HG02798 (cell line): ENCODE measurements around the gene ACOT7.

ENCODE experiments used
- ATAC-seq: cut with Tn5 transposase; IDR thresholded peaks from one replicate; pipeline ENCODE4 v1.9.1; 2021; ENCODE audit warnings: mild to moderate bottlenecking; ENCODE audit not compliant: unreplicated experiment, poor library complexity

ACOT7 gene

DNA sequence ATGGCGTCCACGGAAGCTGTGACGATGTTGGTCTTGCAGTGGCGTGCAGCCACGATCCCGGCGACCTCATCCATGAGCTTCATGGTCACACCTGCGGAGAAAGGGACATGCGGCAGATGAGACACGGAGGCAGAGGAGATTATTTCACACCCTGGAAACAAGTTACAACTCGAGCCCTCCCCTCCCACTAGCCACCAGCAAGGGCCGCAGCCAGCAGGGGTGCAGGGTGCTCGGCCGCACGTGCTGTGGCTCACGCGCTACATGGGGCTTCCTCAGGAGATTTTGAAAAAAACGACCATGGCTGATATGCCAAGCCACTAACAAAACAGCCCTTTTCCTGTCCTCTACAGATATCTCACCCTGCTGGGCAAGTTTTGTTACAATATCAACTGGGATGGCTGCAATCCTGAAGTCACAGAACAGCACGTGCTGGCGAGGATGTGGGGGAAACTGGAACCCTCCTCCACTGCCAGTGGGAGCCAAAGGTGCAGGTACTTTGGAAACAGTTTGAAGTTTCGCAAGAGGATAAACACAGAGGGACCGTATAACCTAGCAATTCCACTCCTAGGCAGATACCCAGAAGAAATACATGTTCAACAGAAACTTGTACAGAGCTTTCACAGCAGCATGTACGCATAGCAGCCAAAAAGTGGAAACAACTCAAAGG lies 98.5 kb downstream of the ACOT7 start:
- no peak for ATAC-seq

DNA sequence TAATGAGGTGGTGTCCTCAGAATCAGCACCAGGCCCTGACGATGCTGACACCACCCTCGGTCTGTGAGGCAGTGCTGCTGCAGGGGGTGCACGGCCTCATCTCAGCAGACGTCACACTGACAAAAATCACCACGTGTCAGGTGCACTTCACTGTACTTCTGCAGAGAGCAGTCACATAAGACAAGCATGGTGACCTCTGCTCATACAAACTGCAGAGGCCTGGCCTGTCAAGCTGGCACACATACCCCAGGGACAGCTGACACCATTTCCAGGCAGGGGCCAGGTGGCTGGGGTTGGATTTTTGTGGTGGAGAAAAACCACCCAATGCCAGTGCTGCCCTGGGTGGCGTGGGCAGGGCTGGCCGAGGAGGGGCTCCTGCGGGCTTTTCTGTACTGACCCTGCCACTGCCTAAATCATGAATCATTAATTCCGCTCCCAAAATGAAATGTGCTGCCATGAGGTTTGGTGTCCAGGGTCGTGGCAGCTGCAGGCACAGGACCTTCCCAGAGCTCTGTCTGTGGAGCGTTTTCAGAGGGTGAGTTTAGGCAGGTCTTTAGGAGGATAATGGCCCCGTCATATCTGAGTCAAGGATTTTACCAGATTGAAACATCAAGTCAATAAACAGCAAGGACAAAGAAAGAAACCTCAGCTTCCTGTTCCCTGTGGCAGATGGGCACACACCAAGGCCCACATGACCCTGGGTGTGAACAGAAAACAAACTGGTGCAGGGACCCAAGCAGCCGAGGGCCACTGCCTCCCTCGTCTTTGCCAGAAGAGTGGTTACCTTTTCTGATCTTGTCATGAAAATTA lies 99.3 kb downstream of the ACOT7 start:
- ATAC-seq = no peak

DNA sequence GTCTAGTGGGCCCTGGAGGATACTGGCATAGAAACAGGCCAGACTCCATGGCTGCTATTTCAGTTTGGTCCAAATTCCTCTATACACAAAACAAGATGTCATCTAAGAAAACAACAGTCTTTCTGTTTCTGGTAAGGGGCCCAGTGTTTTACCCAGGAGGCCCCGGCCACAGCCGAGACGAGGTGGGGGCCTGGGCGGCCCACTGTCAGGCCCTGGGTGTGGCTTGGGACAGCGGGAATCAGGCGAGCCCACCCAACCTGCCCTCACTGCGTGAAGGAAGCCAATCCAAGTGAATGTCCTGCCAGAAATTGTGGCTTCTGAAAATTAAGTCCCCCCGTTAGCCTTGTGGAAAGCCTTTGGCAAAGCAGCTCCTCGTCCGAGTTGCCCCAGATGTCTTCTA lies 101.5 kb downstream of the ACOT7 start:
- no peak for ATAC-seq

DNA sequence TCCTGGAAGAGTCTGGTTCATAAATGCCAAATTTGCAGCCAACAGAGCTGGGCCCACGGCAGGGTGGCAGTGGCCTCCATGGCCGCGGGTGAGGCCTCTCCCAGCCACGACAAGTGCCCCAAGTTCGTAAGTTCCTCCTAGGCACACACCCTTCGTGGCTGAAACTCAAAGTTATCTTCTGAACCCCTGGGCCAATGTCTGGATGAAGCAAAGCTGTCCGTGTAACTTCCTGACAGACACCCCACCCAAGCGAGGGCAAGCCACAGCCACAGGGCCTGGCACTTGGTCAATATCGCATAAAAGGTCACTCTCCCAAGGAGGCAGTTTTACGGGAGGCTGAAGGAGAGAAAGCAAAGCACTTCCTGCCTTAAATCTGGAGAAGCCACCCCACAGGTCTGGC lies 104.9 kb downstream of the ACOT7 start:
- no peak for ATAC-seq

- no peak for ATAC-seq
These were observed 105.5 kb downstream of the ACOT7 start for GRCh38 chr1:6288026-6288425.

GRCh38 chr1:6287431-6287886 lies 106.1 kb downstream of the ACOT7 start:
- ATAC-seq = no peak

DNA sequence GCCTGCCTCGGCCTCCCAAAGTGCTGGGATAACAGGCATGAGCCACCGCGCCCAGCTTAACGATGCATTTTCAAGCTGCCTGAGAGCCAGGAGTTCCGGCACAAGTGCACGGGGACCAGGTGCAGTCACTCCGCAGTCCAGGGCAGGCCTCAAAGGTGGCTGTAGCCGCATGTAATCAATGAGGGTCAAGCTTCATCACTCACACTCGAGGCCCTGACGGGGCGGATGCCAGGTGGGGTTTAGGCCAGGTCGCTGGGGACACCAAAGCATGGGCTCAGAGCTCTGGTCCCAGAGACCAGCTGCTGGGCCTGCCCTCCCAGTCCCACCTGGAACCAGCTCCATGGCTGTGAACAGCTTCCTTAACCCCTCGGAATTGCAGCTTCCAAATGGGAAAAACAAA lies 106.5 kb downstream of the ACOT7 start:
- no peak for ATAC-seq

DNA sequence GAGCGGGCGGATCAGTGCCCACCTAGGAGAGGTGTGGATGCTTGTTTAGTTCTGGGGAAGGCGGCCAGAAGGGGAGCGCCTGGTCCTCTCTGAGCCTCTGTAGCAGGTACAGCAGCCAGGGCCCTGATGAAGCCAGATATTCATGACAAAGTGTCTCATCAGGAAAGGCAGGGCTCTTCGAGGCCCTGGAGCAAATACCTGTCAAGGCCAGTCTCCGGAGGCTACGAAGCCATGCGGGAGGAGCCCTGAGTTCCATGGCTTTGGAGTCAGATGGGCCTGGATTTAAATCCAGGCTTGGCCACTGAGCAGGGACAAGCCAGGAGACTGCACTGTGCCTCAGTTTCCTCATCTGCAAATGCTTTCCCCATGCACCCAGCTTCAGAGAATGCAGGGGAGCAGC lies 107.3 kb downstream of the ACOT7 start:
- no peak for ATAC-seq

DNA sequence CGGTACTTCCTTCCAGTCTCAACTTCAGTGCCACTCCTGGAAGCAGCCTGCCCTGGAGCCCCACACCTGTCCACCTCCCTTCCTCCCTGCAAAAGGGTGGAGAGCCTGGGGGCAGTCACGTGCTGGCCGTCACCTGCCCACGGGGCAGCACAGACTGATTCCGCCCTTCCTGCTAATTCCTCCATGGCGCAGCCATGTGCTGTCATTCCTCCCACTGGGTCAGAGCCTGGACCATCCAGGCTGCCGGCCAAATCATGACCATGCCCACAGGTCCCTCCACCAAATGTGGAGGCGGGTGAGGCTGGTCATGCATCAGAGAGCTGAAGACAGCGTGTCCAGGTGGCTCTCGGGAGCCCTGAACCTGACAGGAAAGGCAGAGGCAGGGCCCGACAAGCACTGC lies 108.2 kb downstream of the ACOT7 start:
- no peak for ATAC-seq

GRCh38 chr1:6282577-6283270 lies 110.8 kb downstream of the ACOT7 start:
- ATAC-seq = no peak

DNA sequence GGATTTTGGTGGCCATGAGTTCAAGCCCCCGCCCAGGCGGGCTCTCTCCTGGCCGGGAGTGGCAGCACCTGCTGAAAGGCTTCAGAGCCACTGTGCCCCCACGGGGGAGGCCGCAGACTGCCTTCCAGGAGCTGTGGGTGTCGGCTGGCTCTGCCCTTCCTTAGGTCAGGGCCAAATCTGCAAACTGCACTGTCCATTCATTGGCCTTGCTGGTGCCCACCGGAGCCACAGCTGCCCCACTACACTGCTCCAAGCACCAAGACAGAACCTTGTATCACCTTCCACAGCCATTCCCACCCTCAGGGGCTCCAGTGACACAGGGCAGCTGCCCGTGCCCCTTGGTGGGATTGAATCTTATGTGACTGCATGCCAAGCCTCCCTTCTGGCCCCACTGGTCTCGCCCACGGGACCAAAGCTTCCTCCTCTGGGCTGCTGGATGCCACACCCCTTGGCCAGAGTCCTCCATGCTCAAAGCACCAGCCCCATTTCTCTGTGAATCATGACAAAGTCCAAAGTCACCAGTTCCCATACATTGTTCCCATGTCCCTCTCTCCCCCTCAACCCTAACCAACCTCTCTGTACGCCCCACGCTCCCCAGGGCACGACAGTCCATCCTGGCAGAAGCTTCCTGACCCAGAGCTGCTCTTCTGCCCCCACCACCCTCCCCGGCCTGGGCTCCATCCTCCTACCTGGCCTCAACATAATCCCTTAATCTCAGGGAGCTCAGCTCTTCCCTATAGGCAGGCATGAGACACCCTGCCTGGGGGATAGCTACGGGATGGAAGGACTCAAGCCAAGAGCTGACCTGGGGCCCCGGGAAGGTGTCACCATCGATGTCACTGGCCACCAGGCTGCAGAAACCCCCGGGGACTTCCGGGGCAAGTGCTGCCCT lies 111.8 kb downstream of the ACOT7 start:
- no peak for ATAC-seq

GRCh38 chr1:6280761-6281451 lies 112.7 kb downstream of the ACOT7 start:
- no peak for ATAC-seq

GRCh38 chr1:6279613-6280383 lies 113.8 kb downstream of the ACOT7 start:
- no peak for ATAC-seq

DNA sequence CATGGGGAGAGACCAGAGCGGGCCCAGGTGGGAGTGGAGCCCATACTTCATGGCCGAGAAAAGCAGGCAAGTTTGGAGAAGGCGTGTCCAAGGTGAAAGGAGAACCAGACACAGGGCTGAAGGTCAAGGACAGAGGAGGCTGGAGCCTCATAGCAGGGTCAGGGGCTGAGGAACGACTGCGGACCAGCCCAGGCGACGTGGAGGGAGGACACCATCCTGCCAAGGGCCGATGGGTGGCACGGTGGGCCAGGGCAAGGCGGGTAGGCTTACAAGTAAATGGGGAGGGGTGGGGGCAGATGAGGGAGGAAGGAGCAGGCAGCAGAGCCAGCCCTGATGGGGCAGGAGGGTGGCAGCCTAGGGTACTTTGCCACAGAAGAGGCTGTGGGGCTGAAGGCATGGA lies 114.5 kb downstream of the ACOT7 start:
- ATAC-seq = no peak

GRCh38 chr1:6278263-6278662 lies 115.3 kb downstream of the ACOT7 start:
- ATAC-seq = no peak

GRCh38 chr1:6276811-6277555 lies 116.6 kb downstream of the ACOT7 start:
- no peak for ATAC-seq

GRCh38 chr1:6275826-6276782 lies 117.5 kb downstream of the ACOT7 start:
- no peak for ATAC-seq
